ENCODE measurements around the gene ACER3. TPM values are rescaled to one million over a fixed set of nuclear protein-coding genes. Genes with fewer than 3 reads are reported as not detected.

The ACER3 gene
- polyA plus RNA-seq, 3 donors = 22.9 to 45.4 (median 23.6) TPM

GRCh38 chr11:77062924-77063323, 202.2 kb downstream of the ACER3 start:
- H3K36me3 Mint-ChIP-seq = no peaks in the 10 kb centered on the region
- Histone ChIP-seq H3K27ac (ENCODE audit: low read depth in 1 of 2, low read length in 2 of 2) (no peak overlapping the region), H2AFZ (ENCODE audit: insufficient read depth, low read depth, low read length, poor library complexity, severe bottlenecking) (no peak overlapping the region), H3K4me2 (replicated peaks; ENCODE audit: extremely low read depth, low read length, poor library complexity, severe bottlenecking) (no peak overlapping the region), H3K9ac (ENCODE audit: insufficient read depth, low read length, poor library complexity, severe bottlenecking) (no peak overlapping the region), H3K36me3 (replicated peaks in 1 of 2; ENCODE audit: control insufficient read depth in 1 of 2, insufficient read depth in 2 of 2, low read length in 2 of 2) (no peaks in the 10 kb centered on the region), H4K20me1 (ENCODE audit: insufficient read depth, low read length) (no peaks in the 10 kb centered on the region), H3K27me3 (ENCODE audit: control insufficient read depth in 2 of 2, insufficient read depth in 2 of 2, low read length in 2 of 2) (peaks cover 0 to 10% of the 10 kb centered on the region in 2 donors), H3K9me3 (replicated peaks in 1 of 2; ENCODE audit: control insufficient read depth in 1 of 2, insufficient read depth in 1 of 2, low read length in 2 of 2) (peaks cover 5 to 7% of the 10 kb centered on the region in 2 donors), H3K4me1 (ENCODE audit: control insufficient read depth in 1 of 2, insufficient read depth in 2 of 2, low read length in 2 of 2) (peaks cover 13 to 18% of the 10 kb centered on the region in 2 donors), H3K4me3 (replicated peaks in 1 of 3; ENCODE audit: low read depth in 2 of 3, low read length in 3 of 3) (no peak overlapping the region), H3K79me2 (ENCODE audit: insufficient read depth, low read length) (no peaks in the 10 kb centered on the region)
- no peak for TF ChIP-seq CTCF (IDR thresholded peaks at IDR 0.05)
- H3K4me3 Mint-ChIP-seq = no peak overlapping the region
- H3K9me3 Mint-ChIP-seq = peaks cover 2 to 19% (median 10%) of the 10 kb centered on the region in 7 donors
- H3K27me3 Mint-ChIP-seq (ENCODE audit: low read depth in 3 of 3) = peaks cover 16 to 18% (median 17%) of the 10 kb centered on the region in 3 donors
- DNase-seq = no peak
- intact Hi-C loops (cut with micrococcal nuclease) = no loop called here
- H3K27ac Mint-ChIP-seq = no peak overlapping the region
- peaks cover 12% of the 10 kb centered on the region for H3K4me1 Mint-ChIP-seq

- TF ChIP-seq CTCF (IDR thresholded peaks at IDR 0.05) = no peak
- no peak overlapping the region for H3K9ac ChIP-seq (ENCODE audit: insufficient read depth, low read length, poor library complexity, severe bottlenecking)
- peaks cover 4 to 5% of the 10 kb centered on the region in 2 donors for H3K9me3 ChIP-seq (replicated peaks in 1 of 2; ENCODE audit: control insufficient read depth in 1 of 2, insufficient read depth in 1 of 2, low read length in 2 of 2)
- no peak overlapping the region for H3K4me3 ChIP-seq (replicated peaks in 1 of 3; ENCODE audit: low read depth in 2 of 3, low read length in 3 of 3)
- WGBS (ENCODE audit: insufficient coverage) = 100% methylated on average over 1 of the region's 1 CpG
- H3K79me2 ChIP-seq (ENCODE audit: insufficient read depth, low read length) = no peaks in the 10 kb centered on the region
- H3K4me2 ChIP-seq (replicated peaks; ENCODE audit: extremely low read depth, low read length, poor library complexity, severe bottlenecking) = no peak overlapping the region
- H4K20me1 ChIP-seq (ENCODE audit: insufficient read depth, low read length) = no peaks in the 10 kb centered on the region
- H3K9me3 Mint-ChIP-seq = peaks cover 2 to 14% (median 10%) of the 10 kb centered on the region in 7 donors
- H3K4me3 Mint-ChIP-seq = no peak overlapping the region
- H3K36me3 ChIP-seq (replicated peaks in 1 of 2; ENCODE audit: control insufficient read depth in 1 of 2, insufficient read depth in 2 of 2, low read length in 2 of 2) = no peaks in the 10 kb centered on the region
- H3K4me1 Mint-ChIP-seq = peaks cover 12% of the 10 kb centered on the region
- DNase-seq = no peak
- intact Hi-C loops (cut with micrococcal nuclease) = no loop called here
- H3K27ac Mint-ChIP-seq = no peak overlapping the region
- peaks cover 13 to 18% of the 10 kb centered on the region in 2 donors for H3K4me1 ChIP-seq (ENCODE audit: control insufficient read depth in 1 of 2, insufficient read depth in 2 of 2, low read length in 2 of 2)
- H3K27me3 ChIP-seq (ENCODE audit: control insufficient read depth in 2 of 2, insufficient read depth in 2 of 2, low read length in 2 of 2) = peaks cover 0 to 10% of the 10 kb centered on the region in 2 donors
- H3K36me3 Mint-ChIP-seq = no peaks in the 10 kb centered on the region
- no peak overlapping the region for H2AFZ ChIP-seq (ENCODE audit: insufficient read depth, low read depth, low read length, poor library complexity, severe bottlenecking)
- no peak overlapping the region for H3K27ac ChIP-seq (ENCODE audit: low read depth in 1 of 2, low read length in 2 of 2)
- H3K27me3 Mint-ChIP-seq (ENCODE audit: low read depth in 3 of 3) = peaks cover 17 to 22% (median 18%) of the 10 kb centered on the region in 3 donors
These were observed 202.7 kb downstream of the ACER3 start for GRCh38 chr11:77063407-77063806.

All from CD14-positive monocyte (primary cell).